HL-60 (cell line): Measurements from ENCODE around the gene PALM3.

Experiments used
- DNase-seq, 2 experiments: peaks; one replicate each; pipeline ENCODE4 v3.0.0-alpha.2; 2010 to 2020; ENCODE audit warnings: low read depth in 1 of 2, low spot score in 1 of 2
- H3K27ac ChIP-seq: fragments of 250-450 bp; sonication (Bioruptor Pico); replicated peaks from 2 replicates; pipeline ENCODE4 v1.5.1; 2020; ENCODE audit warnings: mild to moderate bottlenecking, moderate library complexity
- H3K27me3 ChIP-seq: fragments of 250-450 bp; sonication (Bioruptor Pico); 2 replicates; pipeline ENCODE4 v1.5.1; 2021; ENCODE audit warnings: mild to moderate bottlenecking, moderate library complexity; ENCODE audit not compliant: insufficient read depth, poor library complexity, severe bottlenecking
- H3K4me3 ChIP-seq: replicated peaks from 2 replicates; pipeline ENCODE4 v1.5.1; 2011; ENCODE audit warnings: mild to moderate bottlenecking, control low read depth, low read length; ENCODE audit not compliant: insufficient read depth
- GABPA ChIP-seq: IDR thresholded peaks from 2 replicates; pipeline ENCODE4 v1.6.1; 2012; ENCODE audit warnings: low read depth
- POLR2AphosphoS5 ChIP-seq: IDR thresholded peaks from 2 replicates; pipeline ENCODE4 v1.6.1; 2012; ENCODE audit warnings: low read depth
- SPI1 ChIP-seq: IDR thresholded peaks from 2 replicates; pipeline ENCODE4 v1.6.1; 2012; ENCODE audit warnings: low read depth, mild to moderate bottlenecking, borderline replicate concordance
- TF ChIP-seq, protein P1 (sequence below): IDR thresholded peaks from 2 replicates; pipeline ENCODE4 v1.6.1; 2012; ENCODE audit warnings: low read depth; ENCODE audit not compliant: insufficient replicate concordance
- TF ChIP-seq, protein P2 (sequence below): IDR thresholded peaks from one replicate; pipeline ENCODE4 v1.5.1; 2011; ENCODE audit warnings: low read length, control low read depth, inconsistent platforms; ENCODE audit not compliant: insufficient read depth

Gene PALM3

DNA sequence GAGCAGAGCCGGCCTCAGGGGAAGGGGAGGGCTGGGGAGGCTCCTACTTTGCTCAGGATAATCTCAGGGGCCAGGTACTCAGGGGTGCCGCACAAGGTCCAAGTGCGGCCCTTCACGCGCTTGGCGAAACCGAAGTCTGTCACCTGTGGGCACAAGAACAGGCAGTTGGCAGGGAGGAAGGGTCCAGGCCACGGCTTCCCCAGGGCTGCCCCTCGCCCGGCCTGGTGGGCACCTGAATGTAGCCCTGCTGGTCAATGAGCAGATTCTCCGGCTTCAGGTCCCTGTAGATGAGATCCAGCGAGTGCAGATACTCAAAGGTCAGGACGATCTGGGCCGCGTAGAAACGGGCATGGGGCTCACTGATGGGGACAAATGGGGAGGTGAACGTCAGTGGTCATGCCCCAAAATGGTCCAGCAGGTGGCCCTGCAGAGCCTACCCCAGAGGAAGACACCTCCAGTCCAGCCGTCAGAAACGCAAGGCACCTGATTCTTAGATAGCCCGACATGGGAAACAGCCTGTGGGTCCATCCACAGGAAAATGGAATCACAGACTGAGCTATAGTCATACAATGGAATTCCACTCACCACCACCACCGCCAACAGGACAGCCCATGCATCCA lies 35.8 kb upstream of the PALM3 start:
- Histone ChIP-seq H3K27me3 (no peaks in the 10 kb centered on the region), H3K4me3 (no peak overlapping the region), H3K27ac (no peak overlapping the region)
- TF ChIP-seq, protein P1, sequence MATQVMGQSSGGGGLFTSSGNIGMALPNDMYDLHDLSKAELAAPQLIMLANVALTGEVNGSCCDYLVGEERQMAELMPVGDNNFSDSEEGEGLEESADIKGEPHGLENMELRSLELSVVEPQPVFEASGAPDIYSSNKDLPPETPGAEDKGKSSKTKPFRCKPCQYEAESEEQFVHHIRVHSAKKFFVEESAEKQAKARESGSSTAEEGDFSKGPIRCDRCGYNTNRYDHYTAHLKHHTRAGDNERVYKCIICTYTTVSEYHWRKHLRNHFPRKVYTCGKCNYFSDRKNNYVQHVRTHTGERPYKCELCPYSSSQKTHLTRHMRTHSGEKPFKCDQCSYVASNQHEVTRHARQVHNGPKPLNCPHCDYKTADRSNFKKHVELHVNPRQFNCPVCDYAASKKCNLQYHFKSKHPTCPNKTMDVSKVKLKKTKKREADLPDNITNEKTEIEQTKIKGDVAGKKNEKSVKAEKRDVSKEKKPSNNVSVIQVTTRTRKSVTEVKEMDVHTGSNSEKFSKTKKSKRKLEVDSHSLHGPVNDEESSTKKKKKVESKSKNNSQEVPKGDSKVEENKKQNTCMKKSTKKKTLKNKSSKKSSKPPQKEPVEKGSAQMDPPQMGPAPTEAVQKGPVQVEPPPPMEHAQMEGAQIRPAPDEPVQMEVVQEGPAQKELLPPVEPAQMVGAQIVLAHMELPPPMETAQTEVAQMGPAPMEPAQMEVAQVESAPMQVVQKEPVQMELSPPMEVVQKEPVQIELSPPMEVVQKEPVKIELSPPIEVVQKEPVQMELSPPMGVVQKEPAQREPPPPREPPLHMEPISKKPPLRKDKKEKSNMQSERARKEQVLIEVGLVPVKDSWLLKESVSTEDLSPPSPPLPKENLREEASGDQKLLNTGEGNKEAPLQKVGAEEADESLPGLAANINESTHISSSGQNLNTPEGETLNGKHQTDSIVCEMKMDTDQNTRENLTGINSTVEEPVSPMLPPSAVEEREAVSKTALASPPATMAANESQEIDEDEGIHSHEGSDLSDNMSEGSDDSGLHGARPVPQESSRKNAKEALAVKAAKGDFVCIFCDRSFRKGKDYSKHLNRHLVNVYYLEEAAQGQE: no peak
- TF ChIP-seq SPI1 (no peak), GABPA (no peak)
- DNase-seq: no peak

DNA sequence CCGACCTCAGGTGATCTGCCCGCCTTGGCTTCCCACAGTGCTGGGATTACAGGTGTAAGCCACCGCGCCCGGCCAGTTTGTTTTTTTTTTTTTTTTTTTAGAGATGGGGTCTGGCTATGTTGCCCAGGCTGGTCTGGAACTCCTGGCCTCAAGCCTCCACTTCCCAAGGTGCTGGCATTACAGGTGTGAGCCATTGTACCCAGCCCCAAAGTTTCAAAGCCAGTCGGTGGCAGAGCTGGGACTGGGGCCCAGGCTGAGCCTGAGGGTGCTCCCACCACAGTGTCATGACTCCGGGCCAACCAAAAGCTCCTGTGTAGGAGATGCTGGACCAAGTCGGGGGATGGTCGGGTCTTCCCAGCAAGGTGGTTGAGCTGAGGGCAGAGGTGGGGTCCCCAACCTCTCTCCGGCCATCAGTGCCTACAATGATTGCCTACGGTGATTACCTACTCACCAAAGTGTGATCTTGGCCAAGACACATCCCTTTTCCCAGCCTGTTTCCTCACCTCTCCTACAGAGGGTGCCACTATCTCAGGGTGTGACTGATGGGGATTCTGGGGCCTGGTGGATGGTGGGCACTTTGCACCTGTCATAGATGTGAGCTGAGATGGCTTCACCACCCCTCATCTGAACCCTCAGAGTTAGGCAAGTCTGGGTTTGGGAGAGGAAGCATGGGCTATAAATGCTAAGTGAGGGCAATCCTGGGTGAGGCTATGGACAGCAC lies 34.6 kb upstream of the PALM3 start:
- DNase-seq: no peak
- TF ChIP-seq SPI1: no peak
- TF ChIP-seq POLR2AphosphoS5: no peak
- no peak for TF ChIP-seq GABPA
- TF ChIP-seq, protein P2, sequence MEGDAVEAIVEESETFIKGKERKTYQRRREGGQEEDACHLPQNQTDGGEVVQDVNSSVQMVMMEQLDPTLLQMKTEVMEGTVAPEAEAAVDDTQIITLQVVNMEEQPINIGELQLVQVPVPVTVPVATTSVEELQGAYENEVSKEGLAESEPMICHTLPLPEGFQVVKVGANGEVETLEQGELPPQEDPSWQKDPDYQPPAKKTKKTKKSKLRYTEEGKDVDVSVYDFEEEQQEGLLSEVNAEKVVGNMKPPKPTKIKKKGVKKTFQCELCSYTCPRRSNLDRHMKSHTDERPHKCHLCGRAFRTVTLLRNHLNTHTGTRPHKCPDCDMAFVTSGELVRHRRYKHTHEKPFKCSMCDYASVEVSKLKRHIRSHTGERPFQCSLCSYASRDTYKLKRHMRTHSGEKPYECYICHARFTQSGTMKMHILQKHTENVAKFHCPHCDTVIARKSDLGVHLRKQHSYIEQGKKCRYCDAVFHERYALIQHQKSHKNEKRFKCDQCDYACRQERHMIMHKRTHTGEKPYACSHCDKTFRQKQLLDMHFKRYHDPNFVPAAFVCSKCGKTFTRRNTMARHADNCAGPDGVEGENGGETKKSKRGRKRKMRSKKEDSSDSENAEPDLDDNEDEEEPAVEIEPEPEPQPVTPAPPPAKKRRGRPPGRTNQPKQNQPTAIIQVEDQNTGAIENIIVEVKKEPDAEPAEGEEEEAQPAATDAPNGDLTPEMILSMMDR: no peak
- TF ChIP-seq, protein P1: no peak
- H3K27ac ChIP-seq: no peak overlapping the region

DNA sequence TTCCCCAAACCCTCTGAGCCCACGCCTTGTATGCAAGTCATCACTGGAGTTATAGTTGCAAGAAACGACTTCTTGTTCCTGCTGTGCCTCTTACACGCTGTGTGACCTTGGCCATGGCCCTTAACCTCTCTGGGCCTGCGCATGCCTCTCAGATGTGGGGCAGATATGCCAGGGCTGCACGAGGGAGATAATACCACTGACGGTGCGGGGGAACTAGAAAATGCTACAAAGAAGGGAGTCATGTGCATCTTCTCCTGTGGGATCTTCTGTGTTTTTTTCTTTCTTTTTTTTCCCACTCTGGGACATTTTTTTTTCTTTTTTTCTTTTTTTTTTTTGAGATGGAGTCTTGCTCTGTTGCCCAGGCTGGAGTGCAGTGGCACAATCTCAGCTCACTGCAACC lies 33.0 kb upstream of the PALM3 start:
- Histone ChIP-seq H3K27me3 (no peaks in the 10 kb centered on the region), H3K27ac (no peak overlapping the region), H3K4me3 (no peak overlapping the region)
- DNase-seq: no peak
- TF ChIP-seq, protein P2: no peak
- TF ChIP-seq POLR2AphosphoS5 (no peak), SPI1 (no peak)

More for the DNA sequence above, 34.6 kb upstream of the PALM3 start:
- no peak overlapping the region for H3K4me3 ChIP-seq
- no peaks in the 10 kb centered on the region for H3K27me3 ChIP-seq

DNA sequence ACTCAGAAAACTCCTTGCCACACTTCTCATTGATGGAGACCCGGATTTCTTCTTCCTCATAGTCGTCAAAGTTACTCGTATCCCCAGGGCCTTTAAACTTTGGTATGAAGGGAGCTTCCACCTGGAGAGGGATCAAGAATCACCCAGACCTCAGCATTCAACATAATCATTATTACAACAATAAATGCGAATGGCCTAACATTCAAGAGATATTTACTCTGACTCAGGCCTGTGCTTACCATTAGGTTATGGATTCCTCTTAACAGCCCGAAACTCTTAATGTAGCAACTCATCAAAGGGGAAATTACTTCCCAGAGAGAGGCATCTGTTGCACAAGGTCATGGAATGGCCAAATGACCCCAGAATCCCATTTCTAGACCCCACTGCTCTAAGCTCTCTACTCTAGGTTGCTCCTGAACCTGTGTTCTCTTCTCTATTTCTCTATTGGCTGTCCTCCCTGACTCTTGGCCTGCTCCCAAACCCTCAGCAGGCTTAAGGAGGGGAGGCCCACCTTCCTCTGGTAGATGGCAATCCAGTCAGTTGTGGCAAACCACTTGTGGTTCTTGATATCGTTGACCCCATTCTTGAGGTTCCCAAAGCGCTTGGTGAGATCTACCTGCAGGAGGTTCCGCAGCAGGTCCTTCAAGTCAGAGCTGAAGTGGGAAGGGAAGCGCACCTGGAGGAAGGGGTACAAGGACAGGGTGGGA lies 31.4 kb upstream of the PALM3 start:
- TF ChIP-seq POLR2AphosphoS5: no peak
- Histone ChIP-seq H3K27me3 (no peaks in the 10 kb centered on the region), H3K27ac (no peak overlapping the region)

More for the DNA sequence above, 31.4 kb upstream of the PALM3 start:
- no peak overlapping the region for H3K4me3 ChIP-seq
- DNase-seq: no peak
